ENCODE results near the gene ERGIC3.
"Not testable (repeated sequence)": the region's sequence is repeated elsewhere in the genome, so short reads cannot be mapped to it uniquely, and the experiment has no call there.

Gene ERGIC3

DNA sequence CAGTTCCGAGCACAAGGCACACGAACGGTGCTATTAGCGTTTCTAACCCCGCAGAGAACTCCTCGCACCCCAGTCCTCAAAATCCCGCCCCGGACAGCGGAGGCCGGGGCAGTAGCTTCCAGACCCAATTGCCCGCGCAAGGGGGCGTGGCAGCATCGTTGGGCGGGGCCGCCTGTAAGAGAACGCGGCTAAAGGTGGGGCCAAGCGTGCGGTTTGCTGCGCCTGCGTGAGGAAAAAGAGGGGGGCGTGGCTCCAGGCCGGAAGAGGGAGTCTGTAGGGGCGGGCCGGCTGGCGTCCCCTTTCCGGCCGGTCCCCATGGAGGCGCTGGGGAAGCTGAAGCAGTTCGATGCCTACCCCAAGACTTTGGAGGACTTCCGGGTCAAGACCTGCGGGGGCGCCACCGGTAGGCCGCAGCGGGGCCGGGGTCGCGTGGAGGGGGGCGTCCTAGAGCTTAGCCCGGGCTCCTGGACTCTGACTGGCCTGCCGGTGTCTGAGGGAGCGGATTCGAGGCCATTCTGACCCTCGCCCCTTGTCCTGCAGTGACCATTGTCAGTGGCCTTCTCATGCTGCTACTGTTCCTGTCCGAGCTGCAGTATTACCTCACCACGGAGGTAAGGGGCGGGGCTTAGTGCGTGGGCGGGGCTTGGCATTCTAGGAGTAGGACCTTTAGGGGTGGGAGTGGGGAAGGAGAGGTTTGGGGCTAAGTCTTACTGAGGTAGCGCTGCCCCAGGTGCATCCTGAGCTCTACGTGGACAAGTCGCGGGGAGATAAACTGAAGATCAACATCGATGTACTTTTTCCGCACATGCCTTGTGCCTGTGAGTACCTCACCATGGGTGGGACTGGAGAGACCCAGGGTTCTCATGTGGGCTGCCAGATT, at the start of gene ERGIC3:
Gene ERGIC3, plus strand, starts transcription at position 296 of the 880 bp plus-strand sequence. Its CDS starts 20 bp downstream, at position 316.
- DNase-seq: peak; percentile 94

DNA sequence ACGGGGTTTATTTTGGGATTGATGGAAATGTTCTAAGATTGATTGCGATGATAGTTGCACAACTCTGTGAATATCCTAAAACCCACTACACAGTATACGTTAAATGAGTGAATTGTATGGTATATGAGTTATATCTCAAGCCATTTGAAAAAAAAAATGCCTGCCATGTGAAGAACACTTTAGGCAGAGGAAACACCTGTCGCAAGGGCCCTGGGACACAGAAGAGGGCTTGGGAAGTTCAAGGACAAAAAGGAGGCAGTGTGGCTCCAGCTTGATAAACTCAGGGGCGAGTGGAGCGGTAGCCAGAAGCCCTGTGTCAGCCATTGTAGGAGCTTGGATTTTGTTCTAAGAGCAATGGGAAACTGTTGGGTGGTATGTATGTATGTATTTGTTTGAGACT, 49.5 kb upstream of the ERGIC3 start:
- DNase-seq: no peak

DNA sequence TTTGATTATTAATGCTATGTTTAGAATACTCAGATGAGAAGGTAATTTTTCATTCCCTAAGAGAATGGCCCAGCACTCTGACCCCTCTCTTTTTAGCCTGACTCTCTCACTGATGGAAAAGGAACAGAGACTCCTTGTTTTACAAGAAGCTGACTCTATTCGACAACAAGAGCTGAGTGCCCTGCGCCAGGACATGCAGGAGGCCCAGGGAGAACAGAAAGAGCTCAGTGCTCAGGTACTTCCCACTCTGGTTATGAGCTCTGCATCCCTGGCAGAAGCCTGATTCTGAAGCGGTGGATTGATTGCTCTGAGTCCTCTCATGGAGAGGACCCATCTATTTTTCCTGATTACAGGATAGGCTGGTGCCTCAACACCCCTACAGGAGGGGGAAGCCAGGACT, 45.4 kb upstream of the ERGIC3 start:
- DNase-seq: no peak

DNA sequence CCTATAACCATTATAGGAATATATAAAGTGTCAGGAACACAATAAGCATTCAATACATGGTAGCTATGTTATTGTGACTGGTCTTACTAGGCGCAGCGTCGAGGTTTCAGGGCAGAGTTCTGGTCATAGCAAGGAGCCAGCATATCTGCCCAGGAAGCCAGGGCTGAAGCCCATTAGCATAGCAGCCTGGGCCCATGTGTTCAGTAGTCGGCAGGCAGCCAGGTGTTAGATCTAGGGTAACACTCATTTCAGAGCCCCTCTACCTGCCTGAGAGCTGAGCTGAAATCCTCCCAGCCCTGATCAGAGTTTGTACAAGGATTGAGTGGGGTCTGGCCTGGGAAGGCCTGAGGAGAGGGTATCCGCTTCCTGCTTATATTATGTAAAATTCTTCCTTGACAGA, 44.6 kb upstream of the ERGIC3 start:
- no peak for DNase-seq

DNA sequence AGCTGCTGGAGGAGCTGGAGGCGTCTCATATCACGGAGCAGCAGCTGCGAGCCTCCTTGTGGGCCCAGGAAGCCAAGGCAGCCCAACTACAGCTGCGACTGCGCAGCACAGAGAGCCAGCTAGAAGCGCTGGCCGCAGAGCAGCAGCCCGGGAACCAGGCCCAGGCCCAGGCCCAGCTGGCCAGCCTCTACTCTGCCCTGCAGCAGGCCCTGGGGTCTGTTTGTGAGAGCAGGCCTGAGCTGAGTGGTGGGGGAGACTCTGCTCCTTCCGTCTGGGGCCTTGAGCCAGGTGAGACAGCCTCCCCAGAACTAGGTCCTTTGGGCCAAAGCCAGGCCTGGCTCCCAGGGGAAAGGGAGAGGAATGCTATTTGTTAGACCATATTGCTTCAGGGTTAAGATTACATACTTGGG, 44.1 kb upstream of the ERGIC3 start:
- DNase-seq: no peak

DNA sequence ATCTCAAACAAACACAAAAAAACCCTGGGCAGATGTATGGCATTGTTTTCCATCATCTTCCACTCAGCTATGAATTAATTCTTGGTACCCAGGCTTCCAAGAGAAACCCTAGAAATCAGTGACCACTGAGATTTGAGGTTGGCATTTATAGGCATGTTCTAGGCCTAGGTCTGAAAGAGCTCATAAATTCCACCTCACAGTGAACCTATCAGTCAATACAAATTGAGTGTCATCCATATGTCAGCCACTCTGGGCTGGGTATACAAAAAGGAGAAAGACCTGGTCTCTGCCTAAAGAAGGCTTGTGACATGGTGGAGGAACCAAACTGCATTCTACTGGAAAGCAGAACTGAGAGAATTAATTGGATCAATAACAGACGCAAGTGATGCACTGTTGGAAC, 42.6 kb upstream of the ERGIC3 start:
- DNase-seq: no peak

DNA sequence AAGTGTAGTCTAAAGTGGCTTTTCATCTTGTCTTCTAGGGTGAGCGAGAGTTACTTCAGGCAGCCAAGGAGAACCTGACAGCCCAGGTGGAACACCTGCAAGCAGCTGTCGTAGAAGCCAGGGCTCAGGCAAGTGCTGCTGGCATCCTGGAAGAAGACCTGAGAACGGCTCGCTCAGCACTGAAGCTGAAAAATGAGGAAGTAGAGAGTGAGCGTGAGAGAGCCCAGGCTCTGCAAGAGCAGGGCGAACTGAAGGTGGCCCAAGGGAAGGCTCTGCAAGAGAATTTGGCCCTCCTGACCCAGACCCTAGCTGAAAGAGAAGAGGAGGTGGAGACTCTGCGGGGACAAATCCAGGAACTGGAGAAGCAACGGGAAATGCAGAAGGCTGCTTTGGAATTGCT, 39.5 kb upstream of the ERGIC3 start:
- DNase-seq: no peak

DNA sequence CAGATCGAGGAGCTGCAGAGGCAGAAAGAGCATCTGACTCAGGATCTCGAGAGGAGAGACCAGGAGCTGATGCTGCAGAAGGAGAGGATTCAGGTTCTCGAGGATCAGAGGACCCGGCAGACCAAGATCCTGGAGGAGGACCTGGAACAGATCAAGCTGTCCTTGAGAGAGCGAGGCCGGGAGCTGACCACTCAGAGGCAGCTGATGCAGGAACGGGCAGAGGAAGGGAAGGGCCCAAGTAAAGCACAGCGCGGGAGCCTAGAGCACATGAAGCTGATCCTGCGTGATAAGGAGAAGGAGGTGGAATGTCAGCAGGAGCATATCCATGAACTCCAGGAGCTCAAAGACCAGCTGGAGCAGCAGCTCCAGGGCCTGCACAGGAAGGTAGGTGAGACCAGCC, 38.6 kb upstream of the ERGIC3 start:
- no peak for DNase-seq

DNA sequence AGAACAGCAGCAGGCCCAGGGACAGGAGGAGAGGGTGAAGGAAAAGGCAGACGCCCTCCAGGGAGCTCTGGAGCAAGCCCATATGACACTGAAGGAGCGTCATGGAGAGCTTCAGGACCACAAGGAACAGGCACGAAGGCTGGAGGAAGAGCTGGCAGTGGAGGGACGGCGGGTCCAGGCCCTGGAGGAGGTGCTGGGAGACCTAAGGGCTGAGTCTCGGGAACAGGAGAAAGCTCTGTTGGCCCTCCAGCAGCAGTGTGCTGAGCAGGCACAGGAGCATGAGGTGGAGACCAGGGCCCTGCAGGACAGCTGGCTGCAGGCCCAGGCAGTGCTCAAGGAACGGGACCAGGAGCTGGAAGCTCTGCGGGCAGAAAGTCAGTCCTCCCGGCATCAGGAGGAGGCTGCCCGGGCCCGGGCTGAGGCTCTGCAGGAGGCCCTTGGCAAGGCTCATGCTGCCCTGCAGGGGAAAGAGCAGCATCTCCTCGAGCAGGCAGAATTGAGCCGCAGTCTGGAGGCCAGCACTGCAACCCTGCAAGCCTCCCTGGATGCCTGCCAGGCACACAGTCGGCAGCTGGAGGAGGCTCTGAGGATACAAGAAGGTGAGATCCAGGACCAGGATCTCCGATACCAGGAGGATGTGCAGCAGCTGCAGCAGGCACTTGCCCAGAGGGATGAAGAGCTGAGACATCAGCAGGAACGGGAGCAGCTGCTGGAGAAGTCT, 37.9 kb upstream of the ERGIC3 start:
- DNase-seq: no peak

DNA sequence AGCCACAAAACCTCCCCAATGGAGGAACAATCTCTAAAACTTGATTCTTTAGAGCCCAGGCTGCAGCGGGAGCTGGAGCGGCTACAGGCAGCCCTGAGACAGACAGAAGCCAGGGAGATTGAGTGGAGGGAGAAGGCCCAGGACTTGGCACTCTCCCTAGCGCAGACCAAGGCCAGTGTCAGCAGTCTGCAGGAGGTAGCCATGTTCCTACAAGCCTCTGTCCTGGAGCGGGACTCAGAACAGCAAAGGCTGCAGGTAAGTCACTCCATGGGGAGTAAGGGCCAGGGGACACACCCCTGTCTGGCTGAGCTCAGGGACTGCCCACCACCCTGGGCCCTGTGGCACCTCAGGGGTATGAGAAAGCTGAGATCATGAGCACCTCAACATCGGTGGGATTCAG, 37.1 kb upstream of the ERGIC3 start:
- DNase-seq: no peak

DNA sequence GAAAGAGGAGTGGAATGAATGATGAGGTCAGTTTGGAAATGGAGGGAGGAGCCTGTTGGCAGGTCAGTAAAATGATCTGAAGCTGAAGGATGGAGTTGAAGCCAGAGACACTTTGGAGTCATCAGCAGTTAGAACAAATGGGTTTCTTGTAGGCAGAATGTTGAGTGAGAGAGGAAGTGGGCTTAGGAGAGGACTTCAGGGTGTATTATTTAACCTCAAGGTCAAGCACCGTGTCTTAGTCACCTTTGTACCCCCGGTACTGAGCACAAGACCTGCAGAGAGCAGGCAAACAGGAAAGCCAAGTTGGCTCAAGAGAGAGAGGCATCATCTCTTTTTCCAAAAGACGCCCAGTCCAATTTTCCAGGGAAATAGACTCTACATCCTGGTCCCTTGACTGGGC, 35.7 kb upstream of the ERGIC3 start:
- DNase-seq: no peak

DNA sequence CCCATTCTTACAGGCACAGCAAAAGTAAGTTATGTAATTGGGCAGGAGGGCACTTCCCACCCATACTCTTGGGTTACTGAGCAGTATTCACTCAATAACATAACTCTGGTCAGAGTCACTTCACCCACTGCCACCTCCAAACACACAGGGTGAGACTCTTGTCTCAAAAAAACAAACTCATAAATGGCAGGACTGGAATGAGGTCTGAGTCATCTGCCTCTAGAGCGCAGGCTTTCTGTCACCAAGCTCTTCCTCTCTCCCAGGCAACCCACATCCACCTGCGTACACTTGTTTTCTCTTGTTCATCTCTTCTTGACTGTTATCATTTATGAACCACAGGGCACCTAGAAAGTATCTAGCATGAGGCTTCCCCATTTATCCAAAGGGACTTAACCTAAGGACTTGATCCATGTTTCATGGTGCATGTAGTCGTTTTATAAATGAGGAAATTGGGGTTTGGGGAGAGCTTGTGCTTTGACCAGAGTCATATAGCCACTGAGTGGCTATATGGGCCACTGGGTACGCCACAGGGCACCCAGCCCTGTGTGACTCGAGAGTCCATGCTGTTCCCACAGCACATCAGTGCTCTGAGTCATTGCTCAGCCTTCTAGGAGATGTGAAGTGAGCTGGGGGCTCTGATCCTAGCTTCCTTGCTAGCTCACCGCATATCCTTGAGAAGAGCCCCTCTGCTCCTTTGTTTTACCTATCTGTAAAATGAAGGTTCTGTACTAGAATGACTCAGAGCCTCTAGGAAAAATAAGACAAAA, 34.8 kb upstream of the ERGIC3 start:
- DNase-seq: no peak

DNA sequence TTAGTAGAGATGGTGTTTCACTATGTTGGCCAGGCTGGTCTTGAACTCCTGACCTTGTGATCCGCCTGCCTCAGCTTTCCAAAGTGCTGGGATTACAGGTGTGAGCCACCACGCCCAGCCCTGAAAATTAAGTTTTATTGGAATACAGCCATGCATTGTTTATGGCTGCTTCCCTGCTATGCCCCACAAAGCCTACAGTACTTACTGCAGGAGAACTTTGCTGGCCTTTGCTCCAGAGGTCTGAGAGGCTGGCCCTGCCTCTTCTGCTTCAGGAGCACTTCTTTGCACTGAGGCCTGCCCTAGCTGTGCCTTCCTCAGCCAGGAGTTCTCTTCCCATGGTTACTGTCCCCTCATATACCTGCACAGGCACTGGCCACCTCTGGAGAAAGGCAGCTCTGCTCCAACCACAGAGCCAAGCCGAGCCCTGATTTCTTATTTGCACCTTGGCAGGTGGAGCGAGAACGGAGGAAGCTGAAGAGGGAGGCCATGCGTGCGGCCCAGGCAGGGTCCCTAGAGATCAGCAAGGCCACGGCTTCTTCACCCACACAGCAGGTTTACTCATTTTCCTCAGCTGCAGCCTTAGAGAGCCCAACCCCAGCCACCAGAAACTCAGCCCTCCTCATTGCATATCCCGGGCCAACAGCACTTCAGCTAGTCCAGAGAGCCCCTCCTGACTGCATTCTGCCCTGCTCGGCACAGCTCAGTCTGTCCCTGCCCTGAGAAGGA, 33.2 kb upstream of the ERGIC3 start:
- no peak for DNase-seq

DNA sequence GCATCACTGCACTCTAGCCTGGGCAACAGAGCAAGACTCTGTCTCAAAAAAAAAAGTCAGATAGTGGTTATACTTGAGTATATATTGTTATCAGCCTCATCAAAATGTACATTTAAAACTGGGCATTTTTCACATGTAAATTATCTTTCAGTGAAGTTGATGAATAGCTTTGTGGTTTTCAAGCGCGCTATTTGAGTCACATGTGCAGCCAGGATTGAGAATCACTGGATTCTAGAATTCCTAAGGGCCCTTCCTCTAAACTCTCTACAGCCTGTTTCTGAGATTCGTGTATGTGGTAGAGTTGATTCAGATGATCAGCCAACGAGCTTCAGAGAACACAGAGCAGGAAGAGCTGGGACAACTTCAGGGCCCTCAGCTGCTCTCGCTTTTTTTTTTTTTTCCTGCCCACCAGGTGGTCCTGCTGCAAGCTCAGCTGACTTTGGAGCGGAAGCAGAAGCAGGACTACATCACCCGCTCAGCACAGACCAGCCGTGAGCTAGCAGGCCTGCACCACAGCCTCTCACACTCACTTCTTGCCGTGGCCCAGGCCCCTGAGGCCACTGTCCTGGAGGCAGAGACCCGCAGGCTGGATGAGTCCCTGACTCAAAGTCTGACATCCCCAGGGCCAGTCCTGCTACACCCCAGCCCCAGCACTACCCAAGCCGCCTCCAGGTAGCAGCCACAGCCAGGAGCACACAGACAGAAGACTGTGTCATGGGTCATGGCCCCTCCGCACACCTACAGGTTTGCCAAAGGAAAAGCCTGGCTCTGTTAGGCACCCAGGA, 30.7 kb upstream of the ERGIC3 start:
- DNase-seq: no peak

DNA sequence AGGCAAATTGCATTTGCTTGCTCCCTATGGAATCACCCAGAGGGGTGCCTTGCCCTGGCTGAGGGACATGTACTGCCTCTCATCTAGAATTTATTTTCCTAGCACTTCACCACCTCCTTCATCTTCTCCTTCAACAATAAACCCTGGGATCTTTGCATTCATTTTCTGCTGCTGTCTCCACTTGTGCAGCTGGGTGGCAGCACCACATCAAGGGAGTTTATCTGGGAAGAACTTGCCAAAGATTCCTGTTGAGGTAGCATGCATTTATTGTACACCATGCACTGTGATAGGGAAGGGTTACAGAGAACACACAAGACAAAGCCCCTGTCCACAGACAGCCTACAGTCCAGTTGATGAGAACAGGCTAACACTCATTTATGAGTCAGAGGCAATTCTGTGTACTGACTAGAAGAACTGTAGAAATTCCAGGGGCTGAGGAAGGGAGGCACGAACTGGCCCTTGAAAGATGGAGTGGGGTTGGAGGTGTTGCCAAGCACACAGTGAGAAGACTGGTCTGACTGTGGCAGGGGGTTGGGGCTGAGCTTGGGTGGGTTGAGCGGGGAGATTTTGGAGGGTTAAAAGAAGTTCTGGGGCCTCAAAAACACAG, 30.0 kb upstream of the ERGIC3 start:
- DNase-seq: no peak

DNA sequence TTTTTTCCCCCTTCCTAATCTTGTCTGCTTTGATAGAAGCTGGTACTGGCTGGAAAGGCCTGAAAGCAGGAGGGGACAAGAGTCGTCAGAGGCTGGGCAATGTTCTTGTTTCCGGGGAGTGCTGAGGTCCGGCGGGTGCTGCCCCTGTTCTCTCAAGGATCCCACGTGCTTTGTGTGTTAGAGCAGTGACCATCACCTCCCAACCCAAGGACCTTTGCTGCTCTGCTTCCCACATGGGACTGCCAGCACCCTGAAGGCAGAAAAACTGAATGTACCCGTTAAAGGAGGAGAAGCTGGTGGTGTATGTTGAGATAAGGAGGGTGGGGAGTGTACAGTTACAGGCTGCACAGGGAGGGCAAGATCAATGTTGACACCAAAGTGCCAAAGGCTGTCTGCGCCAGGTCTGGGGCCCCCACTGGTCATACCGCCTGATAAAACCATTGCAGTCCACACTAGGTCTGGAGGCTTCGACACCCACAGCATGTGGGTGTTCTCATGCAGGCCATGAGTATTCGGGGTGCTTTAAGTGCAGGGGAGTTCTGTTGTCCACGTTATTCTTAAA, 27.4 kb upstream of the ERGIC3 start:
- no peak for DNase-seq

DNA sequence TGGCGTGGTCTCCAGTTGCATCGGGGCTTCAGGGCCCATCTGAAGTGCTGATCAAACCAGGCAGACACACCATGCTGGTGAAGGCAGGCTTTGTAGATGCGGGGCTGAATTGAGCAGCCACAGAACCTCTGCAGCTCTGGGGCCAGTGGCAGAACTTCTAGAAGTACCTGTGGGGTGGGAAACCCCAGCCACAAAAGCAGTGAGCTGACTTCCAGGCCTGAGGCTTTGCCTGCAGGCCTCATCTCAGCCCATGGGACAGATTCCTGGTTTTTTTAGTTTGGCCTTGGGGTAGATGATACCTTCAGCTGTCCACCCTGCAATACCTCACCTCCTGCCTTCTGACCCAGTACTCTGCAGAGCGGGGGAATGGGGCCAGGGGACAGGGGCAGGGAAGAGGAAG, 26.5 kb upstream of the ERGIC3 start:
- no peak for DNase-seq

DNA sequence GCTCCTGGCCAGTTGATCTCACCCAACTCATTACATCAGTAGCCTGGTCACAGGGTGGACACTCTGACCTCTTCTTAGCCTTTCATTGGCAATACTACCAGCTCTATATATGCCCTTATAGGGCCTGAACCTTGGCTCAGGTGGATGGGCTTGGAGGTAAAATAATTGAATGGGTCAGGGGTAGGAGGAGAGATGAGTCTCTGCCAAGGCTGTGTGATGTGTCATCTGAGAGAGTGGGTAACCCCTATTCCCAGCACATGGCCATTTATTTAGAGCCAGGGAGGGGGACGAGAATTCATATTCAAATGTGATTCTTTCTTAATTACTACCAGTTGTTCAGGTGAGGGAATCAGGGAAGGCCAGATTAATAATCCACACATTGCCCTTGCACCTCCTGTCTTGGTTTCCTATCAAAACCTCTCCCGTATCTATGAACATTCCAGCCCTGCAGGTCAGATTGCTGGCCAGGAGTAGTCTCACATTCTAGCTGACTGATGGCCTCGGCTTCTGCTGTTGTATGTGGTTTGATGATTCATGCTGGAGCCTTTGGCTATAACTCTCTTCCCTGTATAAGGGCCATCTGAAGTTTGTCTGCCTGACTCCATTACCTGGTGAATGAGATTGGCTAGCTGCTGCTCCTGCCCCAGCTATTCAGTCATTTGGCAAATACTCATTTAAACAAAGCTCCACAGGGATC, 25.8 kb upstream of the ERGIC3 start:
- DNase-seq: no peak

DNA sequence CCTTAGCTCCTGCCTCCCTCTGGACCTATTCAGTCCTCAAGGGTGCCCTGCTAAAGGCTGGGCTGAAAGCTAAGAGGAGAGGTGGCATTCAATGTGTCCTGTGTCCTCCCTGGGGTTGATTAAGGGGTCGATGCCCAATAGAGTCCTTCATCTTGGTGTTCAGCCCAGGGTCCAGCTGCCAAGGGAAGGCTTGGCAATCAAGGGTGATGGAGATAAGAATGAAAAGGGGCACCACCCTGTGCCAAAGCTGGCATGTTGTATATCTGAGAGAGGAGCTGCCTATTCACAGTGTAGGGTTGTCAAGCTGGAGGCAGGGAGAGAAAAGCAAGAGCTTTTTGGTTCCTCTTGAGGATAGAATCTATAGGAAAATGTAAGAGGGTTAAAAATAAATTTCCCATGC, 24.8 kb upstream of the ERGIC3 start:
- no peak for DNase-seq

DNA sequence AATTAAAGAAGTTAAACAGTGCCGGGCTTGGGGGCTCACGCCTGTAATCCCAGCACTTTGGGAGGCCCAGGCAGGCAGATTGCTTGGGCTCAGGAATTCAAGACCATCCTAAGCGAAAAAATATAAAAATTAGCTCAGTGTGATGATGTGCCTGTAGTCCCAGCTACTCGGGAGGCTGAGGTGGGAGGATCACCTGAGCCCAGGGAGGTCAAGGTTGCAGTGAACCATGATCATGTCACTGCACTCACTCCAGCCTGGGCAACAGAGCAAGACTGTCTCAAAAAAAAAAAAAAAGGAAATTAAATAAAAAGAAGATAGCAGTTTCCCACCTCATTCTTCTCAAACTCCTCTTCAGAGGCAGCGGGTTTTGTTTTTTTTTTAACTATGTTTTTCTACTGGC, 24.1 kb upstream of the ERGIC3 start:
- not testable (repeated sequence) for DNase-seq

DNA sequence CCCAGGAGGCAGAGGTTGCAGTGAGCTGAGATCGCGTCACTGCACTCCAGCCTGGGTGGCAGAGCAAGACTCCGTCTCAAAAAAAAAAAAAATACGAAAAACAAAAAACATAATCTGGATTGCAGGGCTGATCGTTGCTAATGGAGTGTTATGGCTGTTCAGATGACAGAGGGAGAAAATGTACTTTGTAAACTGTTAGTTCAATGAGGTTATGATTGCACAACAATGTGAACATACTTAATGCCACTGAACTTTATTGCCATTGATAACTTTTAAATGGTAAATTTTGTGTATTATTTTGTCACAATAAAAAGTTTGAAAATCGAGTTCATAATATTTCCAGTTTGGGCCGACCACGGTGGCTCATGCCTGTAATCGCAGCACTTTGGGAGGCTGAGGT, 22.9 kb upstream of the ERGIC3 start:
- no peak for DNase-seq
